ENCODE data around the gene CYRIA.
A peak's percentile ranks its signal among the peaks of the same experiment; 100 is the strongest.

Gene CYRIA

GRCh38 chr2:16649353-16650286 is 16.0 kb downstream of the CYRIA start:
- no peak for DNase-seq

DNA sequence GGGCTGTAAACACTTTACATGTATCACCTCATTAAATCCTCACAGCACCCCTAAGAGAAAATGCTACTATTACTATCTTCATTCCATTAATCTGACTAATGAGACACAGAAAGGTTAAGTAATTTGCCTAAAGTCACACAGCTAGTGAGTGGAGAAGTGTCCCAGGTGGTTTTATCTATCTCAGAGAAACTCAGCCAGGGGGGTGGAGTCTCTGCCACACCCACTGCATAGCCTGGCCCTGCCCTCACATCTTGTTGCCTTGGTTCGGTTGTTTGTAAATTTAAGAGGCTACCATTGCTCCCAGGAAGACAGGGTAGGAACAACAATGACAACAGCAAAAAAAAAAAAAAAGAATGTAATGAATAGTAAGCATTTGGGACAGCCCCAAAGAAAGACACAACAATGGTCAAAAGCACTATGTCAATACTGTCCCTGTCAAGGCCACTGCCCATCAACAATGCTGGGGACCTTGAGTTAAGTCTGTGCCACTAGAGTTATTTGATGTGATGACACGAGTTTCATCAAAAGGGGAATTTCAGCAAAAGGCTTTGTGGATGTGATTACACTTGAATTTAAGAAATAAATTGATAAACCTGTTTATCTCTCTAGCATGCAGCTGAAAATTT is 17.5 kb downstream of the CYRIA start:
- DNase-seq: no peak

DNA sequence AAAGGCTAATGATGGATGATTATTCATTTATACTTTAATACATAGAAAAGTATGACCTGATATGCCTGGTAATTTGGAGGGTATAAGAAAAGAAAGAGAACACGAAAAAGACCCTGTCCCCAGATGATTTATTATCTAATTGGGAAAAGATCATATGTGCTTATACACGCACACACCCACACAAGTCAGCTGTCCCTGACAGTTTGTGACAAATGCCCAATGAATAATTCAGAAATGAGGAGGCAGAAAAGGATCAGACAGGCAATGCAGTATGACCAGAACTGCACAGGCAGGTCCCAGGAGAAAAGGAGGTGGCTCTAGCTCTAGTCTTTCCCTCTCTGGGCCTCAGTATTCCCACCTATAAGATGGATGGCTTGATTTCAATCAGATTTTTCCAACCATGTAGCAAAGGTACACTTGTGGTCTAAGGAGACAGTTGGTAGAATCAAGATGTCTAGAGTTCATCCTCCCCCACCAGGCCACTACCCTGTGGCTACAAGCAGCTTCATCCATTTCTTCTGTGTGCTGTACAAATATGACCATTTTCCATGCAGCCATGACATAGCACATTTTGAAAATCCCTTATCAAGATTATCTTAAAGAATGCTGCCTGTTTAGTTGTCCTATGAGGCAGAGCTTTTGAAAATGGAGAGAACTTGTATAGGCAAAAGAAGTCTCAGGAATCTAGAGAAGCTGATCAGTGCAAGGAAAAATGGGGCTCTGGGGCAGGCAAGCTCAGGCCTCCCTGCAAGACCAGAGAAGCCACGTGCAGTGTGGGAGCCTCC is 19.7 kb downstream of the CYRIA start:
- DNase-seq: no peak

DNA sequence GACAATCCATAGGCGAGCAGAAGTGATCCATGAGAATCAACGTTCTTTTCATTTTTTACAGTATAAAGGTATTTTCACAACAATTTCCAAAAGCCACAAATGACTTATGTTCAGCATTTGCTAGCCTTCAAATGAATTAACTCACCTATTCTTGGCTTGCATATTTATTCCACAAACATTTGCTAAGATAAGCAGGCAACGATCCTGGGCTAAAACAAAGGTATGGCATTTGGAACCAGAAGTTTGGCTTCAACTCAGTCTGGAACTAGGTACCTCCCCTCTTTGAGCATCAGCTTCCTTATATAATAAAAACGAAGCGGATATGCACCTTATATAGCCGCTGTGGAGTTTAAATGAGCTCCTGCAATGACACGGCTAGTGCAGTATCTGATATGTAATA is 20.5 kb downstream of the CYRIA start:
- DNase-seq: no peak

GRCh38 chr2:16644221-16644925 is 21.3 kb downstream of the CYRIA start:
- DNase-seq: no peak

- no peak for DNase-seq
Observed at GRCh38 chr2:16643099-16643498, 22.5 kb downstream of the CYRIA start.

DNA sequence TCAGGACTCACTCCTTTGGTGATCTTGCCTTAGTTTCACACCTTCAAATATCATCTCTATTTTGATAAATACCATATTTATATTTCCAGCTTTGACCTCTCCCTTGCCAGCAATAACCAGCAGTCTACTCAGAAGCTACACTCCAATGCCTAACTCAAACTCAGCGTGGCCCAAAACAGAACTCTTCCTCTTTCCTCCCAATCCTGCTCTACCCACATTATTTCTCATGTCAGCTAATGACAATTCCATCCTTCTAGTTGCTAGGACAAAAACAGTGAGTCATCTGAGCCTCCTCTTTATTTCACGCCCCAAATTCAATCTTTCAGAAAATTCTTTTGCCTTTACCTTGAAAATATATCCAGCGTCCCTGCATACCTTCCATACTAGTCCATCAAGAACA is 23.5 kb downstream of the CYRIA start:
- no peak for DNase-seq

GRCh38 chr2:16641509-16641908 is 24.1 kb downstream of the CYRIA start:
- no peak for DNase-seq

- DNase-seq: no peak
Observed at GRCh38 chr2:16640867-16641266, 24.8 kb downstream of the CYRIA start.

GRCh38 chr2:16640001-16640700 is 25.5 kb downstream of the CYRIA start:
- no peak for DNase-seq

DNA sequence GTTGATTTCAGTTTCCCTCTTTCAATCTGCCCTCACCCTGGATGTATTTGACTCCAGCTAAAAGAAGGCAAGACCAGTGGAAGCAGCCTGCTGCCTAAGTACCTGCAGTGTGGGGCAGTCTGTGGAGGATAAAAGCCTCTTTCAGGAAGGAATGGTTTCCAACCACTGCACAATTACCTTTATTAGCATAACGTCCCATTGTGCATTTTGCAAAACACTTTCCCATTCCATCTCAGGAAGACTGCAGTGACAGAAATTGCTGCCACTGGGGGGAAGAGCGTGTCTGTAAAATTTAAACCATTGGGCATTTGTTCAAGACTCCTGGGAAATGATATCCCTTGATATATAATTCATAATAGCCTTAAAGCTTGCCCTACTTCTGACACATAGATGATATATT is 26.2 kb downstream of the CYRIA start:
- no peak for DNase-seq

- DNase-seq: no peak
Observed at GRCh38 chr2:16638946-16639345, 26.7 kb downstream of the CYRIA start.

DNA sequence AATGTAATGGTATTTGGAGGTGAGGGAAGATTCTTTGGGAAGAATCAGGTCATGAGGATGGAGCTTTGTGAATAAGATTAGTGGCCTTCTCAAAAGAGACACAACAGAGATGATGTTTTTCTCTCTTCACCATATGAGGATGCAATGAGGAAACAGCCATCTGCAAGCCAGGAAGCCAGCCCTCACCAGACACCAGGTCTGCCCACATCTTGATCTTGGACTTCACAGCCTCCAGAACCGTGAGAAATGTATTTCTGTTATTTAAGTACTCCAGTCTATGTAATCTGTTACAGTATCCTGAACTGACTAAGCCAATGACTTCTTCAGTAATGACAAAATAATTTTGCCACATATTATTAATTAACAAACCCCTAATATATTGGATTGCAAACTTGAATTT is 28.3 kb downstream of the CYRIA start:
- DNase-seq: no peak

- no peak for DNase-seq
Observed at GRCh38 chr2:16635791-16636699, 29.6 kb downstream of the CYRIA start.

DNA sequence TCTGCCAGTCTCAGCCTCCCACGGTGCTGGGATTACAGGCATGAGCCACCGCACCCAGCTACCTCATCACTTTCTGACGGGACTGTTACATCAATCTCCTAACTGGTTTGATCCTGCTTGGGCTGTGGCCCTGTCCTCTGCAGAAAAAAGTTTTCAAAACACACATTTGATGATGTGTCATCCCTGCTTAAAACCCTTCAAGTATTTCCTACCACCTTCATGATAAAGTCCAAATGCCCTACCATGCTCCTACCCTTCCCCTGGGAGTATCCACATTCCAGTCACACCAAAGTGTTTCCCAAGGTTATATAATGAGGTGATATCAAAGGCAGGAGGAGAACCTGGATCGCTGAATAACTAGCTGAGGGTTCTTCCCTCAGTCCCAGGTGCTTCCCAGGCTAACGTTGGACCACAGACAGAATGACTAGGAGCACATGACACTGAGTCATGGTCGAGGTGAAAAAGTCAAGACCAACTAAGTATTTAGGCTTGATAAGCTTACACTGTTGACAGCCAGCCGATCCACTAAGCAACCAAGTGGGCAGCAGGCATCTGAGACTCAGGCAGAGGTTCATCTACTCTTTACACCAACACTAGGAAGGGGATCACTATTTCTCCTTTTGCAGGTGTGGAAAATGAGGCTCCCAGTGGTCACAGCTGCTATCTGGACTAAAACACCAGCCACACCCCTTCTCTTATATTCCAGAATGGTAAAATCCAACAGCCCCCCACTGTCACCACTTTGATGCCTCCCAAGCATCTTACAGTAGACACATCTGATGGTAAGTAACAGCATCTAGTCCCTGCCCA is 31.8 kb downstream of the CYRIA start:
- no peak for DNase-seq

GRCh38 chr2:16632598-16632997 is 33.0 kb downstream of the CYRIA start:
- DNase-seq: peak; percentile 7

- no peak for DNase-seq
Observed at GRCh38 chr2:16630463-16630862, 35.2 kb downstream of the CYRIA start.

- no peak for DNase-seq
Observed at GRCh38 chr2:16629770-16630169, 35.9 kb downstream of the CYRIA start.

GRCh38 chr2:16629044-16629443 is 36.6 kb downstream of the CYRIA start:
- DNase-seq: no peak

- DNase-seq: no peak
Observed at GRCh38 chr2:16628314-16628713, 37.3 kb downstream of the CYRIA start.

Measured in NCI-H69 (cell line).